Measurements from ENCODE around the gene VPS45. TPM values are rescaled to one million over a fixed set of nuclear protein-coding genes. Genes with fewer than 3 reads are reported as not detected.

Gene VPS45
- total and polyA plus RNA-seq, 2 of the 13 experiments (the other 11 are each of a cell fraction or from before 2014, with no cell fraction given): 15.2 to 25.2 TPM

DNA sequence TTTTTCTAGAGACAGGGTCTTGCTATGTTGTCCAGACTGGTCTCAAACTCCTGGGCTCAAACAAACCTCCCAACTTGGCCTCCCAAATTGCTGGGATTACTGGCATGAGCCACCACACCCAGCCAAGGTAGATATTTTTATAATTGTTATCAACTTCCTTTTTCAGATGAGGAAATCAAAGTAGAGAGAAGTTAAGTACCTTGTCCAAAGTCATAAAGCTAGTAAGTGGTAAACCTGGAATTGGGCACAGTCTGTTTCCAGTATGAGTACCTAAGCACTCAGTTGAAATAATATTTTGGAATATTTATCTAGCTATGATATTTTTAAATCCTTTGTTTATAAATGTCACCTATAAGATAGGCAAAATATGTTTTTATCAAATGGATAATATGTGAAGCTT, 59.9 kb downstream of the VPS45 start:
- Histone ChIP-seq H3K27ac (ENCODE audit: extremely low read length, insufficient read depth, low read length) (no peak overlapping the region), H4K20me1 (ENCODE audit: insufficient read depth, low read length) (no peaks in the 10 kb centered on the region), H3K27me3 (ENCODE audit: control insufficient read depth in 1 of 2, insufficient read depth in 2 of 2, low read length in 2 of 2) (no peaks in the 10 kb centered on the region), H3K4me1 (ENCODE audit: insufficient read depth, low read length) (no peaks in the 10 kb centered on the region), H3K79me2 (ENCODE audit: insufficient read depth, low read length) (no peaks in the 10 kb centered on the region), H3K4me3 (replicated peaks in 1 of 3; ENCODE audit: insufficient read depth in 1 of 3, low read depth in 2 of 3, low read length in 3 of 3) (no peak overlapping the region), H3K36me3 (replicated peaks in 1 of 2; ENCODE audit: control insufficient read depth in 1 of 2, insufficient read depth in 2 of 2, low read length in 2 of 2) (no peaks in the 10 kb centered on the region), H3K9me3 (ENCODE audit: low read length) (no peaks in the 10 kb centered on the region), H2AFZ (ENCODE audit: low read length) (no peak overlapping the region), H3K4me2 (ENCODE audit: low read depth, low read length) (no peak overlapping the region), H3K9ac (ENCODE audit: insufficient read depth, low read depth, low read length) (no peak overlapping the region)
- intact Hi-C loops (cut with micrococcal nuclease; ENCODE audit: unreplicated experiment) (no loop called here), in situ Hi-C loops (cut with HindIII; ENCODE audit: extremely low pct_ligation_motif_present, low pct_unique_long_range_greater_than_20kb) (no loop called here)
- POLR2A ChIA-PET: no interaction called here
- FAIRE-seq (no peak), DNase-seq (ENCODE audit: low spot score) (no peak), ATAC-seq (no peak)
- TF ChIP-seq, protein P1, sequence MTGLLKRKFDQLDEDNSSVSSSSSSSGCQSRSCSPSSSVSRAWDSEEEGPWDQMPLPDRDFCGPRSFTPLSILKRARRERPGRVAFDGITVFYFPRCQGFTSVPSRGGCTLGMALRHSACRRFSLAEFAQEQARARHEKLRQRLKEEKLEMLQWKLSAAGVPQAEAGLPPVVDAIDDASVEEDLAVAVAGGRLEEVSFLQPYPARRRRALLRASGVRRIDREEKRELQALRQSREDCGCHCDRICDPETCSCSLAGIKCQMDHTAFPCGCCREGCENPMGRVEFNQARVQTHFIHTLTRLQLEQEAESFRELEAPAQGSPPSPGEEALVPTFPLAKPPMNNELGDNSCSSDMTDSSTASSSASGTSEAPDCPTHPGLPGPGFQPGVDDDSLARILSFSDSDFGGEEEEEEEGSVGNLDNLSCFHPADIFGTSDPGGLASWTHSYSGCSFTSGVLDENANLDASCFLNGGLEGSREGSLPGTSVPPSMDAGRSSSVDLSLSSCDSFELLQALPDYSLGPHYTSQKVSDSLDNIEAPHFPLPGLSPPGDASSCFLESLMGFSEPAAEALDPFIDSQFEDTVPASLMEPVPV (CRISPR knock-in tag; IDR thresholded peaks at IDR 0.05): no peak
- no peak for TF ChIP-seq KLF15 (CRISPR knock-in tag; IDR thresholded peaks at IDR 0.05; ENCODE audit: borderline replicate concordance)
- no peak for TF ChIP-seq NR2C2 (CRISPR knock-in tag; IDR thresholded peaks at IDR 0.05; ENCODE audit: borderline replicate concordance)
- no peak for TF ChIP-seq XRCC5 (optimal IDR thresholded peaks at IDR 0.05; ENCODE audit: low read length)
- TF ChIP-seq, protein P2, sequence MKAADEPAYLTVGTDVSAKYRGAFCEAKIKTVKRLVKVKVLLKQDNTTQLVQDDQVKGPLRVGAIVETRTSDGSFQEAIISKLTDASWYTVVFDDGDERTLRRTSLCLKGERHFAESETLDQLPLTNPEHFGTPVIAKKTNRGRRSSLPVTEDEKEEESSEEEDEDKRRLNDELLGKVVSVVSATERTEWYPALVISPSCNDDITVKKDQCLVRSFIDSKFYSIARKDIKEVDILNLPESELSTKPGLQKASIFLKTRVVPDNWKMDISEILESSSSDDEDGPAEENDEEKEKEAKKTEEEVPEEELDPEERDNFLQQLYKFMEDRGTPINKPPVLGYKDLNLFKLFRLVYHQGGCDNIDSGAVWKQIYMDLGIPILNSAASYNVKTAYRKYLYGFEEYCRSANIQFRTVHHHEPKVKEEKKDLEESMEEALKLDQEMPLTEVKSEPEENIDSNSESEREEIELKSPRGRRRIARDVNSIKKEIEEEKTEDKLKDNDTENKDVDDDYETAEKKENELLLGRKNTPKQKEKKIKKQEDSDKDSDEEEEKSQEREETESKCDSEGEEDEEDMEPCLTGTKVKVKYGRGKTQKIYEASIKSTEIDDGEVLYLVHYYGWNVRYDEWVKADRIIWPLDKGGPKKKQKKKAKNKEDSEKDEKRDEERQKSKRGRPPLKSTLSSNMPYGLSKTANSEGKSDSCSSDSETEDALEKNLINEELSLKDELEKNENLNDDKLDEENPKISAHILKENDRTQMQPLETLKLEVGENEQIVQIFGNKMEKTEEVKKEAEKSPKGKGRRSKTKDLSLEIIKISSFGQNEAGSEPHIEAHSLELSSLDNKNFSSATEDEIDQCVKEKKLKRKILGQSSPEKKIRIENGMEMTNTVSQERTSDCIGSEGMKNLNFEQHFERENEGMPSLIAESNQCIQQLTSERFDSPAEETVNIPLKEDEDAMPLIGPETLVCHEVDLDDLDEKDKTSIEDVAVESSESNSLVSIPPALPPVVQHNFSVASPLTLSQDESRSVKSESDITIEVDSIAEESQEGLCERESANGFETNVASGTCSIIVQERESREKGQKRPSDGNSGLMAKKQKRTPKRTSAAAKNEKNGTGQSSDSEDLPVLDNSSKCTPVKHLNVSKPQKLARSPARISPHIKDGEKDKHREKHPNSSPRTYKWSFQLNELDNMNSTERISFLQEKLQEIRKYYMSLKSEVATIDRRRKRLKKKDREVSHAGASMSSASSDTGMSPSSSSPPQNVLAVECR (CRISPR knock-in tag; IDR thresholded peaks at IDR 0.05; ENCODE audit: borderline replicate concordance): no peak
- no peak for TF ChIP-seq ETV5 (CRISPR knock-in tag; IDR thresholded peaks at IDR 0.05; ENCODE audit: borderline replicate concordance)
- TF ChIP-seq DR1 (CRISPR knock-in tag; IDR thresholded peaks at IDR 0.05): no peak
- TF ChIP-seq CREM (IDR thresholded peaks at IDR 0.05): no peak
- no peak for TF ChIP-seq CREM (CRISPR knock-in tag; IDR thresholded peaks at IDR 0.05)
- no peak for TF ChIP-seq ZNF468 (CRISPR knock-in tag; IDR thresholded peaks at IDR 0.05)
- no peak for TF ChIP-seq MYNN (CRISPR knock-in tag; IDR thresholded peaks at IDR 0.05; ENCODE audit: low read depth)
- TF ChIP-seq, protein P3, sequence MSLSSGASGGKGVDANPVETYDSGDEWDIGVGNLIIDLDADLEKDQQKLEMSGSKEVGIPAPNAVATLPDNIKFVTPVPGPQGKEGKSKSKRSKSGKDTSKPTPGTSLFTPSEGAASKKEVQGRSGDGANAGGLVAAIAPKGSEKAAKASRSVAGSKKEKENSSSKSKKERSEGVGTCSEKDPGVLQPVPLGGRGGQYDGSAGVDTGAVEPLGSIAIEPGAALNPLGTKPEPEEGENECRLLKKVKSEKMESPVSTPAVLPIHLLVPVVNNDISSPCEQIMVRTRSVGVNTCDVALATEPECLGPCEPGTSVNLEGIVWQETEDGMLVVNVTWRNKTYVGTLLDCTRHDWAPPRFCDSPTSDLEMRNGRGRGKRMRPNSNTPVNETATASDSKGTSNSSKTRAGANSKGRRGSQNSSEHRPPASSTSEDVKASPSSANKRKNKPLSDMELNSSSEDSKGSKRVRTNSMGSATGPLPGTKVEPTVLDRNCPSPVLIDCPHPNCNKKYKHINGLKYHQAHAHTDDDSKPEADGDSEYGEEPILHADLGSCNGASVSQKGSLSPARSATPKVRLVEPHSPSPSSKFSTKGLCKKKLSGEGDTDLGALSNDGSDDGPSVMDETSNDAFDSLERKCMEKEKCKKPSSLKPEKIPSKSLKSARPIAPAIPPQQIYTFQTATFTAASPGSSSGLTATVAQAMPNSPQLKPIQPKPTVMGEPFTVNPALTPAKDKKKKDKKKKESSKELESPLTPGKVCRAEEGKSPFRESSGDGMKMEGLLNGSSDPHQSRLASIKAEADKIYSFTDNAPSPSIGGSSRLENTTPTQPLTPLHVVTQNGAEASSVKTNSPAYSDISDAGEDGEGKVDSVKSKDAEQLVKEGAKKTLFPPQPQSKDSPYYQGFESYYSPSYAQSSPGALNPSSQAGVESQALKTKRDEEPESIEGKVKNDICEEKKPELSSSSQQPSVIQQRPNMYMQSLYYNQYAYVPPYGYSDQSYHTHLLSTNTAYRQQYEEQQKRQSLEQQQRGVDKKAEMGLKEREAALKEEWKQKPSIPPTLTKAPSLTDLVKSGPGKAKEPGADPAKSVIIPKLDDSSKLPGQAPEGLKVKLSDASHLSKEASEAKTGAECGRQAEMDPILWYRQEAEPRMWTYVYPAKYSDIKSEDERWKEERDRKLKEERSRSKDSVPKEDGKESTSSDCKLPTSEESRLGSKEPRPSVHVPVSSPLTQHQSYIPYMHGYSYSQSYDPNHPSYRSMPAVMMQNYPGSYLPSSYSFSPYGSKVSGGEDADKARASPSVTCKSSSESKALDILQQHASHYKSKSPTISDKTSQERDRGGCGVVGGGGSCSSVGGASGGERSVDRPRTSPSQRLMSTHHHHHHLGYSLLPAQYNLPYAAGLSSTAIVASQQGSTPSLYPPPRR (CRISPR knock-in tag; IDR thresholded peaks at IDR 0.05; ENCODE audit: borderline replicate concordance): no peak
- no peak for TF ChIP-seq HDAC2 (CRISPR knock-in tag; IDR thresholded peaks at IDR 0.05)
- CTCF ChIA-PET (ENCODE audit: low intra/inter-chr PET ratio, low total read pairs): no interaction called here
- BruUV-seq (replicated peaks): no TSS peak

Measured in HepG2 (cell line).